ENCODE results near the gene CDHR3. TPM values are rescaled to one million over a fixed set of nuclear protein-coding genes. Genes with fewer than 3 reads are reported as not detected.

Gene CDHR3
- total and polyA plus RNA-seq, 9 of the 15 experiments (the other 6 are each of a cell fraction or from before 2014, with no cell fraction given), result 0.03 to 0.66 (median 0.24) TPM; not detected in 1

- TF ChIP-seq ZEB2 (IDR thresholded peaks at IDR 0.05), result peak; percentile 99
- TF ChIP-seq ZNF444 (CRISPR knock-in tag; IDR thresholded peaks at IDR 0.05), result no peak
- no peak for TF ChIP-seq TCFL5 (CRISPR knock-in tag; conservative IDR thresholded peaks at IDR 0.05)
- no peak for TF ChIP-seq ZNF133 (CRISPR knock-in tag; IDR thresholded peaks at IDR 0.05)
- TF ChIP-seq MNT (conservative IDR thresholded peaks at IDR 0.05), result peak in 1 of 2 experiments; percentile 66; a peak in 2 of 4 replicates
- TF ChIP-seq CHAMP1 (IDR thresholded peaks at IDR 0.05), result peak; percentile 69; the same call in 1 of the 2 replicates
- TF ChIP-seq SMAD2 (IDR thresholded peaks at IDR 0.05; ENCODE audit: low read depth, low read length), result no peak
- no peak for TF ChIP-seq ZNF282 (CRISPR knock-in tag; IDR thresholded peaks at IDR 0.05)
- TF ChIP-seq CEBPB (tag; IDR thresholded peaks at IDR 0.05), result peak; percentile 61; the same call in 1 of the 2 replicates
- TF ChIP-seq FOXM1 (IDR thresholded peaks at IDR 0.05; ENCODE audit: low read depth), result peak; percentile 95
- TF ChIP-seq FOXM1 (CRISPR knock-in tag; IDR thresholded peaks at IDR 0.05; ENCODE audit: low read depth), result no peak
- peak in 1 of 2 experiments; percentile 97; a peak in 2 of 4 replicates for TF ChIP-seq ZMIZ1 (IDR thresholded peaks at IDR 0.05; ENCODE audit: low read depth in 2 of 2, low read length in 2 of 2)
- TF ChIP-seq PHF21A (IDR thresholded peaks at IDR 0.05; ENCODE audit: borderline replicate concordance, low read depth), result no peak
- 0 out of 2 replicates have a peak, but pooled peaks have one; percentile 7 for TF ChIP-seq GMEB1 (CRISPR knock-in tag; IDR thresholded peaks at IDR 0.05)
Observed at GRCh38 chr7:106071999-106072714, 109.1 kb downstream of the CDHR3 start (continued).

Data from K562 (cell line).